Karpas-422 (cell line): ENCODE results near the gene LYRM4. TPM values are rescaled to one million over a fixed set of nuclear protein-coding genes. Genes with fewer than 3 reads are reported as not detected.
A peak's percentile ranks its signal among the peaks of the same experiment; 100 is the strongest.
"Not testable (repeated sequence)": the region's sequence is repeated elsewhere in the genome, so short reads cannot be mapped to it uniquely, and the experiment has no call there.

Source experiments
- DNase-seq: peaks from one replicate; pipeline ENCODE4 v3.0.0-alpha.2; 2015
- H2AFZ ChIP-seq: fragments of 200-600 bp; sonication (generic); 2 replicates; pipeline ENCODE4 v1.6.1; 2014; ENCODE audit warnings: antibody characterized with exemption, low read length, mixed read lengths
- H3K27ac ChIP-seq: fragments of 200-600 bp; sonication (generic); 2 replicates; pipeline ENCODE4 v1.5.1; 2014; ENCODE audit warnings: mild to moderate bottlenecking, low read length, moderate library complexity
- H3K27me3 ChIP-seq: fragments of 200-600 bp; sonication (generic); 2 replicates; pipeline ENCODE4 v1.6.1; 2014; ENCODE audit warnings: low read length, mixed read lengths
- H3K36me3 ChIP-seq: fragments of 200-600 bp; sonication (generic); 2 replicates; pipeline ENCODE4 v1.6.1; 2014; ENCODE audit warnings: low read length, mixed read lengths; ENCODE audit not compliant: insufficient read depth
- H3K4me1 ChIP-seq: fragments of 200-600 bp; sonication (generic); 2 replicates; pipeline ENCODE4 v1.6.1; 2014; ENCODE audit warnings: mild to moderate bottlenecking, low read length, mixed read lengths
- H3K4me2 ChIP-seq: fragments of 200-600 bp; sonication (generic); 2 replicates; pipeline ENCODE4 v1.6.1; 2014; ENCODE audit warnings: low read length, low read depth, mild to moderate bottlenecking; ENCODE audit not compliant: poor library complexity, severe bottlenecking
- H3K4me3 ChIP-seq: fragments of 200-600 bp; sonication (generic); 2 replicates; pipeline ENCODE4 v1.5.1; 2014; ENCODE audit warnings: mild to moderate bottlenecking, antibody characterized with exemption, low read length, mixed read lengths
- H3K79me2 ChIP-seq: fragments of 200-600 bp; sonication (generic); 2 replicates; pipeline ENCODE4 v1.6.1; 2014; ENCODE audit warnings: mild to moderate bottlenecking, low read length, mixed read lengths
- H3K9ac ChIP-seq: fragments of 200-600 bp; sonication (generic); 2 replicates; pipeline ENCODE4 v1.6.0; 2014; ENCODE audit warnings: low read length
- H3K9me2 ChIP-seq: fragments of 200-600 bp; sonication (generic), shearing (Covaris generic); replicated peaks from 2 replicates; pipeline ENCODE4 v1.6.0; 2014; ENCODE audit warnings: mild to moderate bottlenecking, low read length, moderate library complexity; ENCODE audit not compliant: insufficient read depth
- H3K9me3 ChIP-seq: fragments of 300-700, 200-600 bp; sonication (generic); 2 replicates; pipeline ENCODE4 v1.6.1; 2014; ENCODE audit warnings: low read length, mixed read lengths
- H4K20me1 ChIP-seq: fragments of 200-600 bp; sonication (generic); 2 replicates; pipeline ENCODE4 v1.6.1; 2014; ENCODE audit warnings: mild to moderate bottlenecking, antibody characterized with exemption, low read length, low read depth; ENCODE audit not compliant: insufficient read depth
- total RNA-seq: library from RNA; depleted of rRNA; stranded (reverse); fragments of >200 nt; shearing (Covaris generic); gene quantifications from 2 replicates; pipeline ENCODE4 v1.2.3, GENCODE V29; 2014; ENCODE audit warnings: low replicate concordance

The LYRM4 gene
- total RNA-seq, 1 experiment from 2014 or later = 50.5 TPM

GRCh38 chr6:5072440-5072839 is 188.3 kb downstream of the LYRM4 start:
- Histone ChIP-seq H3K9ac (no peak overlapping the region), H3K27ac (no peak overlapping the region), H3K4me3 (no peak overlapping the region), H3K9me3 (no peaks in the 10 kb centered on the region), H3K4me2 (no peak overlapping the region), H3K27me3 (no peaks in the 10 kb centered on the region), H3K4me1 (no peaks in the 10 kb centered on the region), H3K79me2 (no peaks in the 10 kb centered on the region), H2AFZ (no peak overlapping the region), H4K20me1 (0 out of 2 replicates have a peak, but pooled peaks cover 3% of the 10 kb centered on the region), H3K36me3 (no peaks in the 10 kb centered on the region), H3K9me2 (no peaks in the 10 kb centered on the region)
- no peak for DNase-seq

GRCh38 chr6:5071216-5071615 is 189.5 kb downstream of the LYRM4 start:
- no peaks in the 10 kb centered on the region for H3K4me1 ChIP-seq
- H3K27me3 ChIP-seq = no peaks in the 10 kb centered on the region
- H4K20me1 ChIP-seq = 0 out of 2 replicates have a peak, but pooled peaks cover 3% of the 10 kb centered on the region
- no peaks in the 10 kb centered on the region for H3K9me2 ChIP-seq
- no peak overlapping the region for H3K9ac ChIP-seq
- no peak overlapping the region for H2AFZ ChIP-seq
- no peak overlapping the region for H3K4me3 ChIP-seq
- H3K27ac ChIP-seq = no peak overlapping the region
- no peaks in the 10 kb centered on the region for H3K79me2 ChIP-seq
- H3K4me2 ChIP-seq = no peak overlapping the region
- no peak for DNase-seq
- no peaks in the 10 kb centered on the region for H3K9me3 ChIP-seq
- H3K36me3 ChIP-seq = no peaks in the 10 kb centered on the region

- Histone ChIP-seq H3K9ac (no peak overlapping the region), H3K27ac (no peak overlapping the region), H3K4me3 (no peak overlapping the region), H2AFZ (no peak overlapping the region), H3K9me3 (no peaks in the 10 kb centered on the region), H3K79me2 (no peaks in the 10 kb centered on the region), H3K4me2 (no peak overlapping the region), H3K36me3 (no peaks in the 10 kb centered on the region), H3K4me1 (no peaks in the 10 kb centered on the region), H4K20me1 (0 out of 2 replicates have a peak, but pooled peaks cover 3% of the 10 kb centered on the region), H3K27me3 (no peaks in the 10 kb centered on the region), H3K9me2 (no peaks in the 10 kb centered on the region)
- no peak for DNase-seq
Observed at GRCh38 chr6:5068153-5068751, 192.5 kb downstream of the LYRM4 start.

- H4K20me1 ChIP-seq = 0 out of 2 replicates have a peak, but pooled peaks cover 3% of the 10 kb centered on the region
- no peaks in the 10 kb centered on the region for H3K9me2 ChIP-seq
- no peak overlapping the region for H2AFZ ChIP-seq
- H3K4me2 ChIP-seq = no peak overlapping the region
- H3K4me1 ChIP-seq = no peaks in the 10 kb centered on the region
- no peaks in the 10 kb centered on the region for H3K9me3 ChIP-seq
- H3K4me3 ChIP-seq = no peak overlapping the region
- no peaks in the 10 kb centered on the region for H3K27me3 ChIP-seq
- no peak for DNase-seq
- no peaks in the 10 kb centered on the region for H3K36me3 ChIP-seq
- no peak overlapping the region for H3K27ac ChIP-seq
- no peaks in the 10 kb centered on the region for H3K79me2 ChIP-seq
- no peak overlapping the region for H3K9ac ChIP-seq
Observed at GRCh38 chr6:5067305-5067704, 193.4 kb downstream of the LYRM4 start.

DNA sequence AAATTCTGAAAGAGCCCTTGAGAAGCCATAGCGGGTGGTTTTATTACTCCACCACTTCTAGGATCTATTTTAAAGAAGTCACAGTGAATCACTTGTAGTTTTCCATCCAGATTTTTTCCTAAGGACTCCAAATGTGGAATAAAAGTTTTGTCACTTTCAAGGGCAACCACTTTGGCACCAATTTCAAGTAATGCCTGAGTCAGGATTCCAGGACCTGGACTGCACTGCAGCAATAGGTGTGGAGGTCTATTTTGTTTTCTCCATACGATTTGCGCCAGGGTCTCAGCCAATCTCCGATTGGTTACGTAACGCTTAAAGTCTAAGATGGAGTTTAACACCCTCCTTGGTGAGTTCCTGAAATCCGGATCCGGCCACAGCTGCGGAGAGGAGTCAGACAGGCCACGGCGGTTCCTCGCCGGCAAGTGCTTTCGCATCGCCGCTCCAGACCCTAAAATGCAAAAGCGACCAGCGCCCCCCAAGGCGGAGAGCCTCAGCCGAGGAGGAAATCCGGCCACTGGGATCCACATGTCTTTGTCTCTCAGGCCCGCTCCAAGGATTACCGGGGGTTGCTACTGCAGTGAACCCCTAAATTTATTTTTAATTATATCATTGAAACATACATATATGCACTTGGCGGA is 194.2 kb downstream of the LYRM4 start:
- H3K27ac ChIP-seq = no peak overlapping the region
- H3K9ac ChIP-seq = no peak overlapping the region
- no peaks in the 10 kb centered on the region for H3K36me3 ChIP-seq
- no peak overlapping the region for H3K4me3 ChIP-seq
- H3K79me2 ChIP-seq = no peaks in the 10 kb centered on the region
- H3K9me2 ChIP-seq = no peaks in the 10 kb centered on the region
- no peak for DNase-seq
- H2AFZ ChIP-seq = no peak overlapping the region
- no peak overlapping the region for H3K4me2 ChIP-seq
- no peaks in the 10 kb centered on the region; the same call in 1 of the 2 replicates for H3K4me1 ChIP-seq
- 0 out of 2 replicates have a peak, but pooled peaks cover 3% of the 10 kb centered on the region for H4K20me1 ChIP-seq
- no peaks in the 10 kb centered on the region for H3K27me3 ChIP-seq
- H3K9me3 ChIP-seq = no peaks in the 10 kb centered on the region

DNA sequence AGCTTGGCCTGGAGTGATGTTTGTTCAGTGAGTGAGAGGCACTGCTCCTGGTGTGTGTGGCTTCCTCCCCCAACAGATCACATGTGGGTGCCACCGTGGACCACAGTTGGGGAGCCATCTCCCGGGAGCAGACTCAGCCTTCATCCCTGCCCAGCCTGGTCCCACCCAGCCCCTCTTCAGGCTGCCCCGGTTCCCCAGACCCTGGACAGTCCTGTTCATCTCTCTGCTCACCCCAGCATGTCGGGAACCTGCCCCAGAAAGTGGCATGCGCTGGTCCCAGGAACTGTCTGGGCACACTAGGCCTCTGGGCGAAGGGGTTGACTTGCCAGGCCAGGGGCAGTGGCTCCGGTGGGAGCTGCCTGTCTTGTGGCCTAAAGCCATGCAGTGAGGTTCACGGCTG is 197.1 kb downstream of the LYRM4 start:
- Histone ChIP-seq H3K9me3 (no peaks in the 10 kb centered on the region), H3K9me2 (no peaks in the 10 kb centered on the region), H3K79me2 (no peaks in the 10 kb centered on the region), H3K4me3 (no peak overlapping the region), H2AFZ (no peak overlapping the region), H3K9ac (no peak overlapping the region), H3K27ac (no peak overlapping the region), H3K4me1 (no peaks in the 10 kb centered on the region; the same call in 1 of the 2 replicates), H4K20me1 (0 out of 2 replicates have a peak, but pooled peaks cover 3% of the 10 kb centered on the region), H3K27me3 (no peaks in the 10 kb centered on the region), H3K36me3 (no peaks in the 10 kb centered on the region), H3K4me2 (no peak overlapping the region)
- DNase-seq = peak; percentile 4

DNA sequence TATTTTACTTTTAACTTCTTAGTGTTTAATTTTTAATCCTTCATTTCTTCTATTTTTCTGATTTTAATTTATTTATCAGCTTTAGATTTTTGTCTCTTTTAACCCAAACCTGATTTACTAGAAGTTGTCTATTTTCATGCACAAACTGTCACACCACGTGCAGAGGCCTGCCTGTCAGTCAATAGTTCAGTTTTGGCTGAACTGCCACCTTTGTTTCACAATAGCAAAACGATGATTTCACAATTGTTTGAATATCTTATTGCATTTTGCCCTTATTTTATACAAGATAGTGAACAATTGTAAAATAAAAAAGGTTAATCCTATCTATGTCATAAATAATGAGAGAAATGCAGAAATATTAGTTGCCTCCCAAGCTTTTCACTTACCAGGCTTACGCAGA is 199.6 kb downstream of the LYRM4 start:
- Histone ChIP-seq H3K36me3 (no peaks in the 10 kb centered on the region), H3K4me2 (no peak overlapping the region), H2AFZ (no peak overlapping the region), H3K4me3 (no peak overlapping the region), H3K4me1 (no peaks in the 10 kb centered on the region; the same call in 1 of the 2 replicates), H3K9ac (no peak overlapping the region), H3K27me3 (no peaks in the 10 kb centered on the region), H3K79me2 (no peaks in the 10 kb centered on the region), H4K20me1 (no peaks in the 10 kb centered on the region), H3K27ac (no peak overlapping the region), H3K9me2 (no peaks in the 10 kb centered on the region), H3K9me3 (no peaks in the 10 kb centered on the region)
- DNase-seq = no peak

DNA sequence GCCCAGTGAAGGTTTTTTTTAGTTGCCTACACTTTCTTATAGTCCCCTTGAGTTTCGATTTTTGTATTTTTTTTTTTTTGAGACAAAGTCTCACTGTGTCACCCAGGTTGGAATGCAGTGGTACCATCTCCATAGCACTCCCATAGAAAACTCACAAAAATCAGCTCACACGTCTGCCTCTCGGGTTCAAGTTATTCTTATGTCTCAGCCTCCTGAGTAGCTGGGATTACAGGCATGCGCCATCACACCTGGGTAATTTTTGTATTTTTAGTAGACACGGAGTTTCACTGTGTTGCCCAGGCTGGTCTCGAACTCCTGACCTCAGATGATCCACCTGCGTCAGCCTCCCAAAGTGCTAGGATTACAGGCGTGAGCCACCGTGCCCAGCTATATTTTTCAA is 200.3 kb downstream of the LYRM4 start:
- not testable (repeated sequence) for H3K27ac ChIP-seq

More for the DNA sequence above, 200.3 kb downstream of the LYRM4 start:
- not testable (repeated sequence) for H3K4me2 ChIP-seq, H3K9me3 ChIP-seq, H3K4me1 ChIP-seq, H3K36me3 ChIP-seq, DNase-seq, H2AFZ ChIP-seq, H3K9ac ChIP-seq, H4K20me1 ChIP-seq, H3K4me3 ChIP-seq, H3K79me2 ChIP-seq, H3K27me3 ChIP-seq, H3K9me2 ChIP-seq
